OCI-LY7 (cell line): ENCODE measurements around the gene RAPH1. TPM values are rescaled to one million over a fixed set of nuclear protein-coding genes. Genes with fewer than 3 reads are reported as not detected.

ENCODE experiments used
- BruUV-seq: library from RNA; stranded (reverse); fragments of 400-500 nt; replicated peaks from 2 replicates; lab custom pipeline; 2021; lab: Mats Ljungman, UMichigan
- CTCF ChIA-PET: fragments of 300-600 bp; sonication (Branson Sonifier 250); formaldehyde crosslinking; loops from one replicate; lab custom pipeline; 2022; ENCODE audit warnings: antibody characterized with exemption; ENCODE audit not compliant: unreplicated experiment; lab: Charles Lee
- POLR2A ChIA-PET: fragments of 300-600 bp; sonication (Branson Sonifier 250); formaldehyde crosslinking; loops from one replicate; lab custom pipeline; 2022; ENCODE audit warnings: antibody characterized with exemption; lab: Charles Lee
- DNase-seq: peaks from one replicate; pipeline ENCODE4 v3.0.0-alpha.2; 2015; ENCODE audit warnings: low spot score
- H2AFZ ChIP-seq: fragments of 200-600 bp; sonication (generic), shearing (Covaris generic); 2 replicates; pipeline ENCODE4 v1.6.1; 2014; ENCODE audit warnings: mild to moderate bottlenecking, antibody characterized with exemption, low read length, moderate library complexity
- H3K27ac ChIP-seq: fragments of 200-600 bp; sonication (generic); 2 replicates; pipeline ENCODE4 v1.5.1; 2014; ENCODE audit warnings: mixed run types, low read depth, mild to moderate bottlenecking, moderate library complexity, low read length, inconsistent platforms; ENCODE audit not compliant: poor library complexity, severe bottlenecking
- H3K36me3 ChIP-seq: fragments of 200-600 bp; sonication (generic); 2 replicates; pipeline ENCODE4 v1.6.1; 2014; ENCODE audit warnings: mild to moderate bottlenecking, antibody characterized with exemption, low read length, moderate library complexity, mixed read lengths; ENCODE audit not compliant: insufficient read depth
- H3K4me1 ChIP-seq: fragments of 200-600 bp; sonication (generic); 2 replicates; pipeline ENCODE4 v1.5.1; 2014; ENCODE audit warnings: mild to moderate bottlenecking, low read length; ENCODE audit not compliant: insufficient read depth, poor library complexity, severe bottlenecking
- H3K4me2 ChIP-seq: fragments of 200-600 bp; sonication (generic); 2 replicates; pipeline ENCODE4 v1.6.1; 2014; ENCODE audit warnings: mild to moderate bottlenecking, low read length
- H3K4me3 ChIP-seq: fragments of 200-600 bp; sonication (generic); 2 replicates; pipeline ENCODE4 v1.5.1; 2014; ENCODE audit warnings: mild to moderate bottlenecking, low read depth, low read length; ENCODE audit not compliant: poor library complexity, severe bottlenecking
- H3K79me2 ChIP-seq: fragments of 200-600 bp; sonication (generic); 2 replicates; pipeline ENCODE4 v1.6.1; 2016; ENCODE audit warnings: low read depth, mild to moderate bottlenecking, low read length, moderate library complexity, mixed read lengths; ENCODE audit not compliant: insufficient read depth
- H3K9me2 ChIP-seq: fragments of 200-600 bp; sonication (generic); 2 replicates; pipeline ENCODE4 v1.6.1; 2016; ENCODE audit warnings: mild to moderate bottlenecking, low read length, mixed read lengths; ENCODE audit not compliant: insufficient read depth
- H3K9me3 ChIP-seq: fragments of 200-600 bp; sonication (generic); 2 replicates; pipeline ENCODE4 v1.6.1; 2014; ENCODE audit warnings: mild to moderate bottlenecking, mixed run types, low read length, mixed read lengths
- H4K20me1 ChIP-seq: fragments of 200-600 bp; sonication (generic); 2 replicates; pipeline ENCODE4 v1.6.1; 2014; ENCODE audit warnings: mild to moderate bottlenecking, antibody characterized with exemption, low read length, moderate library complexity, mixed read lengths; ENCODE audit not compliant: insufficient read depth
- EZH2phosphoT487 ChIP-seq: fragments of 200-600 bp; sonication (generic); IDR thresholded peaks from 2 replicates; pipeline ENCODE4 v1.6.1; 2018; ENCODE audit warnings: low read depth, borderline replicate concordance, mild to moderate bottlenecking, mixed run types, antibody characterized with exemption, low read length, moderate library complexity, mixed read lengths
- intact Hi-C: fragments of 100-400 bp; cut with micrococcal nuclease; formaldehyde crosslinking; loops from one replicate; pipeline ENCODE4 v1.10.0; 2022; ENCODE audit not compliant: unreplicated experiment
- total RNA-seq, 2 experiments: library from RNA; depleted of rRNA in 1 of 2; stranded (reverse); fragments of >200 nt in 1 of 2; shearing (Covaris generic) in 1 of 2; gene quantifications; 2 replicates each; pipeline ENCODE4 v1.2.3, GENCODE V29; 2014 to 2022
- TF ChIP-seq, protein P1 (sequence below): fragments of 200-600 bp; sonication (generic); conservative IDR thresholded peaks from 2 replicates; pipeline ENCODE4 v1.5.1; 2014; ENCODE audit warnings: mild to moderate bottlenecking, antibody characterized with exemption, low read length, moderate library complexity, mixed read lengths

RAPH1 gene
- total RNA-seq, 2 experiments from 2014 or later: 4.0 to 21.5 TPM

DNA sequence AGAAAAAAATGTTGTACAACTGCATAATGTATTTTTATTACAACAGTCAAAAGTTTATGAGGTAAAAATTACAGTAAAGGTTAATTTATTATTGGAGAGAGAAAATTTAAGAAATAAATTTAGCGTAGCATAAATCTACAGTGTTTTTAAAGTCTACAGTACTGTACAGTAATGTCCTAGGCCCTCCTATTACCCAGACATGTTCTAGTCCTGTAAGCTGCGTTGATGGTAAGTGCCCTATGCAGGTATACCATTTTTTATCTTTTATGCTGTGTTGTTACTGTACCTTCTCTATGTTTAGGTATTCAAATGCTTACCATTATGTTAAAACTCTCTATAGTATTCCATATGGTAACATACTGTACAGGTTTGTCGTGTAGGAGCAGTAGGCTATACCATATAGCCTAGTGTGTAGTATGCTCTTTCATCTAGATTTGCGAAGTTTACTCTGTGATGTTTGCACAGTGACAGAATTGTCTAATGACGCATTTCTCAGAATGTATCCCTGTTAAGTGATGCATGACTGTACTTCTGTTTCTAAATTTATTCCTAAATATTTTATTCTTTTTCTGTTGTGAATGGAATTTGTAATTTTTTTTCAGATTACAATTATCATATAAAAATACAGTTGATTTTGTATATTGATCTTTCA is 182.4 kb downstream of the RAPH1 start:
- Histone ChIP-seq H3K79me2 (peaks cover 6% of the 10 kb centered on the region; the same call in 1 of the 2 replicates), H3K4me2 (no peak overlapping the region), H3K4me1 (peaks cover 5% of the 10 kb centered on the region), H3K4me3 (no peak overlapping the region), H3K27ac (no peak overlapping the region), H3K9me3 (no peaks in the 10 kb centered on the region), H4K20me1 (no peaks in the 10 kb centered on the region; the same call in 1 of the 2 replicates), H2AFZ (no peak overlapping the region), H3K36me3 (no peaks in the 10 kb centered on the region), H3K9me2 (no peaks in the 10 kb centered on the region)
- CTCF ChIA-PET: no interaction called here
- no peak for DNase-seq
- no TSS peak for BruUV-seq
- no peak for TF ChIP-seq EZH2phosphoT487
- TF ChIP-seq, protein P1, sequence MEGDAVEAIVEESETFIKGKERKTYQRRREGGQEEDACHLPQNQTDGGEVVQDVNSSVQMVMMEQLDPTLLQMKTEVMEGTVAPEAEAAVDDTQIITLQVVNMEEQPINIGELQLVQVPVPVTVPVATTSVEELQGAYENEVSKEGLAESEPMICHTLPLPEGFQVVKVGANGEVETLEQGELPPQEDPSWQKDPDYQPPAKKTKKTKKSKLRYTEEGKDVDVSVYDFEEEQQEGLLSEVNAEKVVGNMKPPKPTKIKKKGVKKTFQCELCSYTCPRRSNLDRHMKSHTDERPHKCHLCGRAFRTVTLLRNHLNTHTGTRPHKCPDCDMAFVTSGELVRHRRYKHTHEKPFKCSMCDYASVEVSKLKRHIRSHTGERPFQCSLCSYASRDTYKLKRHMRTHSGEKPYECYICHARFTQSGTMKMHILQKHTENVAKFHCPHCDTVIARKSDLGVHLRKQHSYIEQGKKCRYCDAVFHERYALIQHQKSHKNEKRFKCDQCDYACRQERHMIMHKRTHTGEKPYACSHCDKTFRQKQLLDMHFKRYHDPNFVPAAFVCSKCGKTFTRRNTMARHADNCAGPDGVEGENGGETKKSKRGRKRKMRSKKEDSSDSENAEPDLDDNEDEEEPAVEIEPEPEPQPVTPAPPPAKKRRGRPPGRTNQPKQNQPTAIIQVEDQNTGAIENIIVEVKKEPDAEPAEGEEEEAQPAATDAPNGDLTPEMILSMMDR: no peak
- intact Hi-C loops: no loop called here
- POLR2A ChIA-PET: no interaction called here

DNA sequence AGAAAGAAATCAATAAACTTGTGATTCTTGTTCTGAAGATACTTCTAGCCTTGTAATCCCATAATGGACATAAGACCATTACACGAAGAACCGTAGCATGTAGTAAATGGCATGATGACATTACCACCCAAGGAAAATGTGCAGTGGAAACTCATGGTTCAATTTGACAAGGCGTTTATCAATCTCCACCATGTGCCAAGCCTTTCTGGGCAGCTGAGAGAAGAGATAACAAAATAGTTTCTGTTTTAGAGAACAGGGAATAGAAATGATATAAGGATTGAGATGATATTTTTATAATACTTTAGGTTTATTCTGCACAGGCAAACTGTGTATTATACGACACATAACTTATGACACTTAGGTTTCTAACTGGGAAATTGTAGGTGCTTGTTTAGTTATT is 187.7 kb downstream of the RAPH1 start:
- CTCF ChIA-PET: no interaction called here
- no peaks in the 10 kb centered on the region for H3K9me3 ChIP-seq
- H2AFZ ChIP-seq: no peak overlapping the region
- H3K4me2 ChIP-seq: no peak overlapping the region
- DNase-seq: no peak
- H3K79me2 ChIP-seq: no peaks in the 10 kb centered on the region
- no peaks in the 10 kb centered on the region for H4K20me1 ChIP-seq
- BruUV-seq: no TSS peak
- H3K27ac ChIP-seq: no peak overlapping the region
- H3K4me3 ChIP-seq: no peak overlapping the region
- intact Hi-C loops: no loop called here
- H3K9me2 ChIP-seq: no peaks in the 10 kb centered on the region
- no peaks in the 10 kb centered on the region for H3K4me1 ChIP-seq
- POLR2A ChIA-PET: no interaction called here
- peaks cover 11% of the 10 kb centered on the region for H3K36me3 ChIP-seq
- no peak for TF ChIP-seq EZH2phosphoT487
- TF ChIP-seq, protein P1: no peak

DNA sequence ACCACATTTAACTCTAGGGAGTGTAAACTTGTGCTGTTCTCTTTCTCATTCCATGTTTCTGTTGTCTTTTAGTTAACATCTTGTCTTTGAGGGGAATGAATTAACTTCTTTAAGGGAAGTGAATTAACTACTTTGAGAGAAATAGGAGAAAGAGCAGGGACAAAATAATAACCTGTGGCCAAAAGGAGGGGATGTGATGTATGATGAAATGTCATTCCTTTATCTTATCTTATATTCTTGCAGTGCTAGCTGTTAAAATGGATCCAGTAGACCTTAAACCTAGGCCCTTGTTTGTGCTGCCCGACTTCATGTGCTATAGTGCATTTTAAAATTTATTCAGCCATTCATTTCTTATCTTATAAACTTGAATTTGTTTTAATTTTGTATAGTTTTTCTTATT is 188.5 kb downstream of the RAPH1 start:
- H3K9me2 ChIP-seq: no peaks in the 10 kb centered on the region
- peaks cover 11% of the 10 kb centered on the region for H3K36me3 ChIP-seq
- no peaks in the 10 kb centered on the region for H3K9me3 ChIP-seq
- no peak overlapping the region for H3K4me2 ChIP-seq
- H4K20me1 ChIP-seq: no peaks in the 10 kb centered on the region
- DNase-seq: no peak
- no peak overlapping the region for H2AFZ ChIP-seq
- no TSS peak for BruUV-seq
- no peak overlapping the region for H3K27ac ChIP-seq
- H3K4me3 ChIP-seq: no peak overlapping the region
- ChIA-PET POLR2A (interaction anchor here (0.5 to 0.7 kb wide), 3 partner anchors 13 to 126 kb away, joined by 3 read pairs; no protein-coding TSS in a partner anchor), CTCF (no interaction called here)
- TF ChIP-seq, protein P1: no peak
- TF ChIP-seq EZH2phosphoT487: no peak
- no peaks in the 10 kb centered on the region for H3K79me2 ChIP-seq
- H3K4me1 ChIP-seq: no peaks in the 10 kb centered on the region
- intact Hi-C loops: no loop called here
